Neural cell (in vitro differentiated cells): ENCODE measurements around the gene ZDHHC14. TPM values are rescaled to one million over a fixed set of nuclear protein-coding genes. Genes with fewer than 3 reads are reported as not detected.

ENCODE experiments used
- H2AFZ ChIP-seq: fragments of 200-600, 300-800 bp; sonication (generic), shearing (Covaris generic); 2 replicates; pipeline ENCODE4 v1.6.0; 2014; ENCODE audit warnings: low read depth, mild to moderate bottlenecking, antibody characterized with exemption, low read length, moderate library complexity
- H3F3A ChIP-seq: fragments of 200-600 bp; shearing (Covaris generic); 2 replicates; pipeline ENCODE4 v1.6.1; 2016; ENCODE audit warnings: mild to moderate bottlenecking, moderate library complexity, mixed read lengths, antibody characterized with exemption, low read length; ENCODE audit not compliant: insufficient read depth, poor library complexity, severe bottlenecking
- H3K27ac ChIP-seq: fragments of 200-600, 300-800 bp; sonication (generic), shearing (Covaris generic); 2 replicates; pipeline ENCODE4 v1.5.1; 2014; ENCODE audit warnings: mild to moderate bottlenecking, low read length, moderate library complexity
- H3K27me3 ChIP-seq: fragments of 300-800, 200-600 bp; sonication (generic), shearing (Covaris generic); 2 replicates; pipeline ENCODE4 v1.6.0; 2014; ENCODE audit warnings: mild to moderate bottlenecking, low read depth, low read length, moderate library complexity; ENCODE audit not compliant: insufficient read depth
- H3K36me3 ChIP-seq: fragments of 300-800, 200-600 bp; sonication (generic), shearing (Covaris generic); 2 replicates; pipeline ENCODE4 v1.5.1; 2014; ENCODE audit warnings: mild to moderate bottlenecking, antibody characterized with exemption, low read length, moderate library complexity; ENCODE audit not compliant: insufficient read depth
- H3K4me2 ChIP-seq: fragments of 300-800, 200-600 bp; sonication (generic), shearing (Covaris generic); 2 replicates; pipeline ENCODE4 v1.6.0; 2014; ENCODE audit warnings: mild to moderate bottlenecking, low read length
- H3K4me3 ChIP-seq: fragments of 300-800, 200-600 bp; sonication (generic), shearing (Covaris generic); 2 replicates; pipeline ENCODE4 v1.5.1; 2014; ENCODE audit warnings: mild to moderate bottlenecking, low read length, moderate library complexity
- H3K79me2 ChIP-seq: fragments of 200-600 bp; shearing (Covaris generic); replicated peaks from 2 replicates; pipeline ENCODE4 v1.6.0; 2014; ENCODE audit warnings: mild to moderate bottlenecking, low read length, moderate library complexity; ENCODE audit not compliant: insufficient read depth
- H3K9ac ChIP-seq: fragments of 300-800, 200-600 bp; sonication (generic), shearing (Covaris generic); 2 replicates; pipeline ENCODE4 v1.6.1; 2016; ENCODE audit warnings: mild to moderate bottlenecking, low read length, mixed read lengths
- H3K9me2 ChIP-seq: fragments of 200-600 bp; shearing (Covaris generic); 2 replicates; pipeline ENCODE4 v1.6.1; 2016; ENCODE audit warnings: mild to moderate bottlenecking, low read length, mixed read lengths; ENCODE audit not compliant: insufficient read depth
- H3K9me3 ChIP-seq: fragments of 200-600, 300-800 bp; sonication (generic), shearing (Covaris generic); 2 replicates; pipeline ENCODE4 v1.6.1; 2016; ENCODE audit warnings: mild to moderate bottlenecking, mixed run types, low read length, moderate library complexity, mixed read lengths
- H4K20me1 ChIP-seq: fragments of 200-600 bp; shearing (Covaris generic); 2 replicates; pipeline ENCODE4 v1.6.1; 2016; ENCODE audit warnings: mild to moderate bottlenecking, mixed run types; ENCODE audit not compliant: insufficient read depth
- EP300 ChIP-seq: fragments of 450-650 bp; conservative IDR thresholded peaks from 2 replicates; pipeline ENCODE4 v1.6.1; 2014; ENCODE audit warnings: antibody characterized with exemption, mild to moderate bottlenecking, moderate library complexity; ENCODE audit not compliant: poor library complexity, severe bottlenecking
- EZH2 ChIP-seq: fragments of 200-600, 300-800 bp; shearing (Covaris generic), sonication (generic); IDR thresholded peaks from 2 replicates; pipeline ENCODE4 v1.6.1; 2014; ENCODE audit warnings: antibody characterized with exemption, low read length, borderline replicate concordance, mild to moderate bottlenecking; ENCODE audit not compliant: insufficient read depth, poor library complexity, severe bottlenecking
- MXI1 ChIP-seq: fragments of 450-650 bp; conservative IDR thresholded peaks from 2 replicates; pipeline ENCODE4 v1.6.1; 2014; ENCODE audit warnings: antibody characterized with exemption, mild to moderate bottlenecking; ENCODE audit not compliant: poor library complexity, severe bottlenecking
- POLR2AphosphoS5 ChIP-seq: IDR thresholded peaks from 2 replicates; pipeline ENCODE4 v1.6.1; 2012
- RAD21 ChIP-seq: fragments of 450-650 bp; conservative IDR thresholded peaks from 2 replicates; pipeline ENCODE4 v1.6.1; 2014; ENCODE audit warnings: antibody characterized with exemption, mild to moderate bottlenecking, moderate library complexity
- SMC3 ChIP-seq: fragments of 450-650 bp; conservative IDR thresholded peaks from 2 replicates; pipeline ENCODE4 v1.6.1; 2014; ENCODE audit warnings: antibody characterized with exemption, mild to moderate bottlenecking, moderate library complexity; ENCODE audit not compliant: poor library complexity
- TAF1 ChIP-seq: IDR thresholded peaks from 2 replicates; pipeline ENCODE4 v1.6.1; 2012; ENCODE audit warnings: low read depth
- polyA plus RNA-seq: library from polyadenylated mRNA; depleted of rRNA; stranded (reverse); fragments of >200 nt; gene quantifications from 2 replicates; pipeline ENCODE4 v1.2.3, GENCODE V29; 2014
- TF ChIP-seq, protein P1 (sequence below): fragments of 450-650 bp; IDR thresholded peaks from 2 replicates; pipeline ENCODE4 v1.5.1; 2014; ENCODE audit warnings: antibody characterized with exemption, mild to moderate bottlenecking, moderate library complexity; ENCODE audit not compliant: poor library complexity, severe bottlenecking
- TF ChIP-seq, protein P2 (sequence below): IDR thresholded peaks from 2 replicates; pipeline ENCODE4 v1.6.1; 2012; ENCODE audit warnings: borderline replicate concordance

Gene ZDHHC14
- polyA plus RNA-seq, 1 donor from 2014 or later: 4.1 TPM

DNA sequence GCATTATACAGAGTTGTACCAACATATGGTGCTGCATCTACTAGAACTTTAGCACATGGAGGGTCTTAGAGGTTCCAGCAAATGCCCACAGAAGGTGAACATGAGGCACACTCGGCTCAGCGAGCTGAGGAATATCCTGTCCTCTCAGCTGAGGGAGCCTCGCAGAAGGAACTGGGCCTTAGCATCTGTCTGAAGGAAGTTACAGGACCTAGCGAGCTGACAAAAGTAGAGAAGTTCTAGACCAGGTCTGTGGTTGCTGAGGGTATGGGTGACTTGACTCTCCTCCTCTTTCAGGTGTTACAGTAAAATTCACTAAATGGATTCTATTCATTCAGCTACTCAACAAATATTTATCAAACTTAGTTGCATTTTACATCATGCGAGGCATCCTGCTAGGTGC, 157.2 kb downstream of the ZDHHC14 start:
- H3K4me2 ChIP-seq: no peak overlapping the region
- no peaks in the 10 kb centered on the region for H3F3A ChIP-seq
- no peak overlapping the region for H3K9ac ChIP-seq
- TF ChIP-seq MXI1: no peak
- no peak for TF ChIP-seq EZH2
- no peaks in the 10 kb centered on the region for H4K20me1 ChIP-seq
- no peak overlapping the region for H3K27ac ChIP-seq
- no peaks in the 10 kb centered on the region for H3K79me2 ChIP-seq
- H3K9me2 ChIP-seq: no peaks in the 10 kb centered on the region
- no peak overlapping the region for H3K4me3 ChIP-seq
- H2AFZ ChIP-seq: no peak overlapping the region
- H3K36me3 ChIP-seq: no peaks in the 10 kb centered on the region
- H3K27me3 ChIP-seq: no peaks in the 10 kb centered on the region
- no peaks in the 10 kb centered on the region for H3K9me3 ChIP-seq

DNA sequence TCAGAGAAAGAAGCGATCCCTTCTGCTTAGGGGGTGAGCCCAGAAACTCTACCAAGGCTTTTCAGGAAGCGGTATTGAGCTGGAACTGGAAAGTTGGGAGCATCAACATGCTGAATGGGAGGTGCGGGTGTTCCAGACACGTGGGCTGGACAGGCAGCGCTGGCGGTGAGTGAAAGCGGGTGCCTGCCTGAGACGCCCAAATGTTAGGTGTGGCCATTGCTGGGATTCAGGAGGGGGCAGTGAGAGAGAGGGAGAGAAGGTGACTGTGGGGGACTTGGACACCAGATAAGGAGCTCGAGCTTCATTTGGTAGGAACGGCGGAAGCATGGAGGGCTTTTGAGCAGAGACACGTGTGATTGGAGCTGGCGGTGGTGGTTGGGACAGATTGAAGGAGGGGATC, 157.7 kb downstream of the ZDHHC14 start:
- Histone ChIP-seq H3K79me2 (no peaks in the 10 kb centered on the region), H3K36me3 (no peaks in the 10 kb centered on the region), H3K9me2 (no peaks in the 10 kb centered on the region), H3K27me3 (no peaks in the 10 kb centered on the region), H4K20me1 (no peaks in the 10 kb centered on the region), H3K27ac (no peak overlapping the region), H3K4me3 (no peak overlapping the region), H3K4me2 (no peak overlapping the region), H3F3A (no peaks in the 10 kb centered on the region), H3K9ac (no peak overlapping the region), H3K9me3 (no peaks in the 10 kb centered on the region), H2AFZ (no peak overlapping the region)
- TF ChIP-seq EP300 (no peak), RAD21 (no peak), MXI1 (no peak), SMC3 (no peak), POLR2AphosphoS5 (no peak), TAF1 (no peak), EZH2 (no peak)
- TF ChIP-seq, protein P1, sequence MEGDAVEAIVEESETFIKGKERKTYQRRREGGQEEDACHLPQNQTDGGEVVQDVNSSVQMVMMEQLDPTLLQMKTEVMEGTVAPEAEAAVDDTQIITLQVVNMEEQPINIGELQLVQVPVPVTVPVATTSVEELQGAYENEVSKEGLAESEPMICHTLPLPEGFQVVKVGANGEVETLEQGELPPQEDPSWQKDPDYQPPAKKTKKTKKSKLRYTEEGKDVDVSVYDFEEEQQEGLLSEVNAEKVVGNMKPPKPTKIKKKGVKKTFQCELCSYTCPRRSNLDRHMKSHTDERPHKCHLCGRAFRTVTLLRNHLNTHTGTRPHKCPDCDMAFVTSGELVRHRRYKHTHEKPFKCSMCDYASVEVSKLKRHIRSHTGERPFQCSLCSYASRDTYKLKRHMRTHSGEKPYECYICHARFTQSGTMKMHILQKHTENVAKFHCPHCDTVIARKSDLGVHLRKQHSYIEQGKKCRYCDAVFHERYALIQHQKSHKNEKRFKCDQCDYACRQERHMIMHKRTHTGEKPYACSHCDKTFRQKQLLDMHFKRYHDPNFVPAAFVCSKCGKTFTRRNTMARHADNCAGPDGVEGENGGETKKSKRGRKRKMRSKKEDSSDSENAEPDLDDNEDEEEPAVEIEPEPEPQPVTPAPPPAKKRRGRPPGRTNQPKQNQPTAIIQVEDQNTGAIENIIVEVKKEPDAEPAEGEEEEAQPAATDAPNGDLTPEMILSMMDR: no peak
- TF ChIP-seq, protein P2, sequence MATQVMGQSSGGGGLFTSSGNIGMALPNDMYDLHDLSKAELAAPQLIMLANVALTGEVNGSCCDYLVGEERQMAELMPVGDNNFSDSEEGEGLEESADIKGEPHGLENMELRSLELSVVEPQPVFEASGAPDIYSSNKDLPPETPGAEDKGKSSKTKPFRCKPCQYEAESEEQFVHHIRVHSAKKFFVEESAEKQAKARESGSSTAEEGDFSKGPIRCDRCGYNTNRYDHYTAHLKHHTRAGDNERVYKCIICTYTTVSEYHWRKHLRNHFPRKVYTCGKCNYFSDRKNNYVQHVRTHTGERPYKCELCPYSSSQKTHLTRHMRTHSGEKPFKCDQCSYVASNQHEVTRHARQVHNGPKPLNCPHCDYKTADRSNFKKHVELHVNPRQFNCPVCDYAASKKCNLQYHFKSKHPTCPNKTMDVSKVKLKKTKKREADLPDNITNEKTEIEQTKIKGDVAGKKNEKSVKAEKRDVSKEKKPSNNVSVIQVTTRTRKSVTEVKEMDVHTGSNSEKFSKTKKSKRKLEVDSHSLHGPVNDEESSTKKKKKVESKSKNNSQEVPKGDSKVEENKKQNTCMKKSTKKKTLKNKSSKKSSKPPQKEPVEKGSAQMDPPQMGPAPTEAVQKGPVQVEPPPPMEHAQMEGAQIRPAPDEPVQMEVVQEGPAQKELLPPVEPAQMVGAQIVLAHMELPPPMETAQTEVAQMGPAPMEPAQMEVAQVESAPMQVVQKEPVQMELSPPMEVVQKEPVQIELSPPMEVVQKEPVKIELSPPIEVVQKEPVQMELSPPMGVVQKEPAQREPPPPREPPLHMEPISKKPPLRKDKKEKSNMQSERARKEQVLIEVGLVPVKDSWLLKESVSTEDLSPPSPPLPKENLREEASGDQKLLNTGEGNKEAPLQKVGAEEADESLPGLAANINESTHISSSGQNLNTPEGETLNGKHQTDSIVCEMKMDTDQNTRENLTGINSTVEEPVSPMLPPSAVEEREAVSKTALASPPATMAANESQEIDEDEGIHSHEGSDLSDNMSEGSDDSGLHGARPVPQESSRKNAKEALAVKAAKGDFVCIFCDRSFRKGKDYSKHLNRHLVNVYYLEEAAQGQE: no peak

DNA sequence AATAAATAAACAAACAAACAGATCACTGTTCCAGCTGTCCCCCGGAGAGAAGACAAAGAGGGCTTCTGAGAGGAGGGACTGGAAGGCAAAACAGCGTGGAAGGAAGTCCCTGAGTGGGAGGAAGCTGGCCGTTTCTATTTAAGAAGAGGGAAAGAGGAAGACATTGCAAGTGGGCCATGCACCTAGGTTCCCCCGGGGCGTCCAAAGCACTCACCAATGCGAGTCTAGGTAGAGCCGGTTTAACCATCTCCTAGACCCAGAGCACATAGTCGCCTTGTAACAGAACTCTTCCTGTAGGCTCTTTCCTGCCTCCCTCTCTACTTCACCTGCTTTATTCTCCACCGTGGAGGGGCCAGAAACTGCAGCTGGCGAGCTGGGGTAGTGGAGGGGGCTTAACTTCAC, 158.4 kb downstream of the ZDHHC14 start:
- H3K9me3 ChIP-seq: peaks cover under 1% of the 10 kb centered on the region
- TF ChIP-seq EZH2: no peak
- H3K36me3 ChIP-seq: no peaks in the 10 kb centered on the region
- no peaks in the 10 kb centered on the region for H3F3A ChIP-seq
- H3K79me2 ChIP-seq: no peaks in the 10 kb centered on the region
- no peak overlapping the region for H3K4me2 ChIP-seq
- no peak overlapping the region for H3K9ac ChIP-seq
- no peaks in the 10 kb centered on the region for H4K20me1 ChIP-seq
- no peak overlapping the region for H2AFZ ChIP-seq
- H3K4me3 ChIP-seq: no peak overlapping the region
- no peaks in the 10 kb centered on the region for H3K27me3 ChIP-seq
- H3K27ac ChIP-seq: no peak overlapping the region
- no peaks in the 10 kb centered on the region for H3K9me2 ChIP-seq
